Measurements from ENCODE around the gene DCDC2.
A peak's percentile ranks its signal among the peaks of the same experiment; 100 is the strongest.
"Not testable (repeated sequence)": the region's sequence is repeated elsewhere in the genome, so short reads cannot be mapped to it uniquely, and the experiment has no call there.

The DCDC2 gene

GRCh38 chr6:24378473-24379097, 20.7 kb upstream of the DCDC2 start:
- DNase-seq = no peak

GRCh38 chr6:24376871-24377270, 19.0 kb upstream of the DCDC2 start:
- no peak for DNase-seq

- DNase-seq = no peak
Observed at GRCh38 chr6:24374612-24375011, 16.8 kb upstream of the DCDC2 start.

GRCh38 chr6:24365103-24365633, 7.3 kb upstream of the DCDC2 start:
- DNase-seq = not testable (repeated sequence)

GRCh38 chr6:24362363-24362762, 4.5 kb upstream of the DCDC2 start:
- not testable (repeated sequence) for DNase-seq

GRCh38 chr6:24359640-24360454, 2.0 kb upstream of the DCDC2 start:
- DNase-seq = peak; percentile 56

- no peak for DNase-seq
Observed at GRCh38 chr6:24358219-24358821, 461 bp upstream of the DCDC2 start.

GRCh38 chr6:24356310-24356973, 1.4 kb downstream of the DCDC2 start:
- no peak for DNase-seq

- DNase-seq = no peak
Observed at GRCh38 chr6:24355393-24355792, 2.5 kb downstream of the DCDC2 start.

GRCh38 chr6:24353861-24354260, 4.0 kb downstream of the DCDC2 start:
- DNase-seq = no peak

- DNase-seq = no peak
Observed at GRCh38 chr6:24352434-24352833, 5.4 kb downstream of the DCDC2 start.

GRCh38 chr6:24344976-24345375, 12.9 kb downstream of the DCDC2 start:
- DNase-seq = no peak

- no peak for DNase-seq
Observed at GRCh38 chr6:24340998-24341938, 16.6 kb downstream of the DCDC2 start.

- DNase-seq = no peak
Observed at GRCh38 chr6:24339932-24340331, 17.9 kb downstream of the DCDC2 start.

- no peak for DNase-seq
Observed at GRCh38 chr6:24334285-24334684, 23.6 kb downstream of the DCDC2 start.

- DNase-seq = no peak
Observed at GRCh38 chr6:24332317-24332716, 25.5 kb downstream of the DCDC2 start.

- DNase-seq = no peak
Observed at GRCh38 chr6:24330137-24330732, 27.6 kb downstream of the DCDC2 start.

GRCh38 chr6:24329451-24329850, 28.4 kb downstream of the DCDC2 start:
- no peak for DNase-seq

GRCh38 chr6:24329022-24329421, 28.8 kb downstream of the DCDC2 start:
- no peak for DNase-seq

GRCh38 chr6:24327756-24328155, 30.1 kb downstream of the DCDC2 start:
- DNase-seq = no peak

GRCh38 chr6:24325978-24326377, 31.9 kb downstream of the DCDC2 start:
- no peak for DNase-seq

GRCh38 chr6:24324617-24325016, 33.2 kb downstream of the DCDC2 start:
- no peak for DNase-seq

Measured in GOT3 (cell line).